22Rv1 (cell line): ENCODE measurements around the gene GUCY2D.

Experiments used
- H3K27ac ChIP-seq: fragments of 450-650 bp; 2 replicates; pipeline ENCODE4 v1.5.1; 2017
- CTCF ChIP-seq: fragments of 450-650 bp; IDR thresholded peaks from 2 replicates; pipeline ENCODE4 v1.5.1; 2017; ENCODE audit warnings: mild to moderate bottlenecking
- ZFX ChIP-seq: fragments of 450-650 bp; IDR thresholded peaks from 2 replicates; pipeline ENCODE4 v1.6.1; 2017; ENCODE audit warnings: antibody characterized with exemption, borderline replicate concordance

The GUCY2D gene

DNA sequence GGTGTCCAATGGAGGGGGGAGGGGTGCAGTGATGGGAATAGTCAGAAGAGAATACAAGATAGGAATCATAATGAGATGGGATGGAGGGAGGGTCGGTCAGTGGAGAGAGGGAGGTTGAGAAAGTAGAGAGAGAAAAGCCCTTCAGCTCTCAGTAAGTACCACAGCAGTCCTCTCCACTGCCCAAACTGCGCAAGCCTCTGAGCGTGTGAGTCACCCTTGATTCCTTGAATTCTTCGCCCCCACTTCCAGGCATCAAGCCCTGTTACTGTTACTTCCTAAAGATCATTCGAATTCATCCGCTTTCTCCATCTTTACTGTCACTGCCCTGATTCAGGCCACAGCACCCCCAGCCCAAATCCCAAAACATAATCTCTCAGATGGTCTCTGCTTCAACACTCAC is 2.5 kb downstream of the GUCY2D start:
- TF ChIP-seq CTCF (no peak), ZFX (no peak)
- H3K27ac ChIP-seq, result no peak overlapping the region; the same call in 1 of the 2 replicates

- TF ChIP-seq CTCF (no peak), ZFX (no peak)
- peak overlapping the region; percentile 66 for H3K27ac ChIP-seq
These were observed 2.9 kb downstream of the GUCY2D start for GRCh38 chr17:8005357-8005756.

DNA sequence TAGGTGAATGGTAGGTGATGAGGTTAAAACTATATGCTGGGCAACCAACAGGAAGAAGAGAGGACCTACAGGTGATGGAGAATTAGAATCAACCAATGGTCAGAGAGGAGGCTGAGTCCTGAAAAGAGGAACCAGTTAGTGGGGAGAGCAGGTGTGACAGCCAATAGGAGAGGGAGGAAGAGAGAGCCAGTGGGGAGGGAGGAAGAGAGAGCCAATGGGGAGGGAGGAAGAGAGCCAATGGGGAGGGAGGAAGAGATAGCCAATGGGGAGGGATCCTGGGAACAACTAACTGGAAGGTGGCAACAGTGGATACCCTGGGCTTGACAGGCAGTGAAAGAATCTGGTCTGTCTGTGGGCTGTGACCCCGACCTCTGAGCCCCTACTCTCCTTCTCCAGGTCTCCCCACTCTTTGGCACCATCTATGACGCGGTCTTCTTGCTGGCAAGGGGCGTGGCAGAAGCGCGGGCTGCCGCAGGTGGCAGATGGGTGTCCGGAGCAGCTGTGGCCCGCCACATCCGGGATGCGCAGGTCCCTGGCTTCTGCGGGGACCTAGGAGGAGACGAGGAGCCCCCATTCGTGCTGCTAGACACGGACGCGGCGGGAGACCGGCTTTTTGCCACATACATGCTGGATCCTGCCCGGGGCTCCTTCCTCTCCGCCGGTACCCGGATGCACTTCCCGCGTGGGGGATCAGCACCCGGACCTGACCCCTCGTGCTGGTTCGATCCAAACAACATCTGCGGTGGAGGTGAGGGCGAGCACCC is 3.7 kb downstream of the GUCY2D start:
- no peak for TF ChIP-seq ZFX
- TF ChIP-seq CTCF, result no peak
- peak overlapping the region; percentile 66 for H3K27ac ChIP-seq

DNA sequence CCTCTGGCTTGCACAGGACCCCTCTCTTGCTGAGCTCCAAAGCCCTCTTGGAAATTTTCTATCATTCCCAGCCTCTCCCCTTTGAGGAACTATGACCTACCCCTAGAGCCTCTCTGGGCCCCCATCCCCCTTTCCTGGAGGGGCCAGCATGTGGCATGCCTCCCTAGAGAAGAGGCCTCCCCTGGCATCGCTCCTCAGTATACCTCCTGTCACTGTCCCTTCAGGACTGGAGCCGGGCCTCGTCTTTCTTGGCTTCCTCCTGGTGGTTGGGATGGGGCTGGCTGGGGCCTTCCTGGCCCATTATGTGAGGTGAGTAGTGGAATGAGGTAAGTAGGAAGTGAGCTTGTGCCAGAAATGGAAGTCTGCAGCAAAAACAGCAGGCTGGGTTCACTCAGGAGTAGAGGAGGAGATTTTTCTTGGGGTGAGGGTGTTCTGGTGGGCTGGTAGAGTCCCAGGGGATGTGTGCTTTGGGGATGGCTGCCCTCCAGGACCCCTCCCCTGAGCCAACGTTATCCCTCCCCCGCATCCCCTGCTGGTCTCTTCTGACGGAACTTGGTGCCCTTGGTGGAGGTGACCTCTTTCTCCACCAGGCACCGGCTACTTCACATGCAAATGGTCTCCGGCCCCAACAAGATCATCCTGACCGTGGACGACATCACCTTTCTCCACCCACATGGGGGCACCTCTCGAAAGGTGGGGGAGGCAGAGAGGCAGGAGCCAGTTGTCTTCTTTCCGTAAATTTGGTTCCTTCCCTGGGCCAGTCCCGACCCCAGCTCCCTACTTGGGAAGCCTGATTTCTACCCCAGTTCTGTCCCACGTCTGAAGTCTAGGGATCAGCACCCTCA is 4.6 kb downstream of the GUCY2D start:
- no peak for TF ChIP-seq CTCF
- TF ChIP-seq ZFX, result no peak
- peak overlapping the region; percentile 66 for H3K27ac ChIP-seq

DNA sequence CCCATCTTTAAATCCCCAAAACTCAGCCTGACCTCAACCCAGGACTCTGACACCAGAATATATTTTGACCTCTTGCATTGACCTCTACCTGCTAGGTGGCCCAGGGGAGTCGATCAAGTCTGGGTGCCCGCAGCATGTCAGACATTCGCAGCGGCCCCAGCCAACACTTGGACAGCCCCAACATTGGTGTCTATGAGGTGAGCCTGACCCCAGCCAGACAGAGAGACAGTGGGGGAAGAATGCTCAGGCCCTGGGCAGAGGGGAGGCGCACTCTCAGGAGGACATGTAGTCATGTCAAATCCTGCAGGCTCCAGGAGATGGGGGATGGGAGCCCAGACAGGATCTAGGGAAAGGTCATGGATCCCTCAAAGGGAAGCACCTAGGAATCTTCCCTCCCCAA is 5.4 kb downstream of the GUCY2D start:
- no peak for TF ChIP-seq ZFX
- TF ChIP-seq CTCF, result no peak

GRCh38 chr17:8012045-8012580 is 9.7 kb downstream of the GUCY2D start:
- TF ChIP-seq CTCF, result no peak
- no peak for TF ChIP-seq ZFX
- no peak overlapping the region; the same call in 1 of the 2 replicates for H3K27ac ChIP-seq

More for the DNA sequence above, 5.4 kb downstream of the GUCY2D start:
- H3K27ac ChIP-seq, result no peak overlapping the region
